HFFc6 (cell line): ENCODE results near the gene PRKG1. TPM values are rescaled to one million over a fixed set of nuclear protein-coding genes. Genes with fewer than 3 reads are reported as not detected.

Experiments used
- DNase-seq: peaks from one replicate; pipeline ENCODE4 v3.0.0-alpha.2; 2018
- H3K27ac Mint-ChIP-seq: 2 replicates; pipeline ENCODE4 v1.8.0; 2020; ENCODE audit warnings: mild to moderate bottlenecking, mixed read lengths
- H3K27me3 Mint-ChIP-seq: 2 replicates; pipeline ENCODE4 v1.8.0; 2021; ENCODE audit warnings: mild to moderate bottlenecking, moderate library complexity, mixed read lengths; ENCODE audit not compliant: insufficient read depth
- H3K36me3 Mint-ChIP-seq: 2 replicates; pipeline ENCODE4 v1.8.0; 2021; ENCODE audit warnings: low read depth, mixed read lengths
- H3K4me1 Mint-ChIP-seq: 2 replicates; pipeline ENCODE4 v1.8.0; 2020; ENCODE audit warnings: low read depth, mixed read lengths
- H3K4me3 Mint-ChIP-seq: 2 replicates; pipeline ENCODE4 v1.8.0; 2020; ENCODE audit warnings: mild to moderate bottlenecking, moderate library complexity, mixed read lengths
- H3K9me3 Mint-ChIP-seq: 2 replicates; pipeline ENCODE4 v1.8.0; 2020; ENCODE audit warnings: mild to moderate bottlenecking, mixed read lengths
- CTCF ChIP-seq: fragments of 200-600 bp; sonication (generic); IDR thresholded peaks from 2 replicates; pipeline ENCODE4 v1.5.0; 2021; ENCODE audit warnings: antibody characterized with exemption, mild to moderate bottlenecking
- total RNA-seq, 6 experiments: library from RNA; stranded (reverse); fragmentation: NEBNext Ultra II Directional; extraction: Animal tissue kit (Norgen Biotek cat#: 25700); gene quantifications; 2 replicates in 1 of 6; 3 replicates in 5 of 6; pipeline ENCODE4 v1.2.3, GENCODE V29; 2021

Gene PRKG1
- total RNA-seq, 6 experiments from 2014 or later: 9.3 to 10.1 (median 9.8) TPM

- DNase-seq: no peak
- no peak overlapping the region for H3K4me3 Mint-ChIP-seq
- TF ChIP-seq CTCF: no peak
- no peaks in the 10 kb centered on the region for H3K36me3 Mint-ChIP-seq
- H3K27me3 Mint-ChIP-seq: no peaks in the 10 kb centered on the region
- H3K27ac Mint-ChIP-seq: no peak overlapping the region
- peaks cover 3% of the 10 kb centered on the region; the same call in 1 of the 2 replicates for H3K9me3 Mint-ChIP-seq
- H3K4me1 Mint-ChIP-seq: no peaks in the 10 kb centered on the region; the same call in 1 of the 2 replicates
Observed at GRCh38 chr10:51767103-51767763, 692.9 kb downstream of the PRKG1 start.

- Mint-ChIP-seq H3K27me3 (no peaks in the 10 kb centered on the region), H3K4me3 (no peak overlapping the region), H3K27ac (no peak overlapping the region)
Observed at GRCh38 chr10:51768886-51769465, 694.7 kb downstream of the PRKG1 start.

GRCh38 chr10:51770709-51771108 lies 696.4 kb downstream of the PRKG1 start:
- H3K27me3 Mint-ChIP-seq: no peaks in the 10 kb centered on the region

More at GRCh38 chr10:51768886-51769465, 694.7 kb downstream of the PRKG1 start:
- H3K9me3 Mint-ChIP-seq: peaks cover 3% of the 10 kb centered on the region; the same call in 1 of the 2 replicates
- TF ChIP-seq CTCF: no peak
- H3K36me3 Mint-ChIP-seq: no peaks in the 10 kb centered on the region
- DNase-seq: no peak
- no peaks in the 10 kb centered on the region; the same call in 1 of the 2 replicates for H3K4me1 Mint-ChIP-seq

GRCh38 chr10:51772387-51772786 lies 698.1 kb downstream of the PRKG1 start:
- no peaks in the 10 kb centered on the region for H3K9me3 Mint-ChIP-seq
- H3K4me1 Mint-ChIP-seq: peaks cover 3% of the 10 kb centered on the region; the same call in 1 of the 2 replicates
- H3K36me3 Mint-ChIP-seq: no peaks in the 10 kb centered on the region
- no peak for DNase-seq
- no peak overlapping the region for H3K4me3 Mint-ChIP-seq
- TF ChIP-seq CTCF: peak; percentile 36; the same call in 1 of the 2 replicates
- no peak overlapping the region for H3K27ac Mint-ChIP-seq
- H3K27me3 Mint-ChIP-seq: no peaks in the 10 kb centered on the region

More at GRCh38 chr10:51770709-51771108, 696.4 kb downstream of the PRKG1 start:
- Mint-ChIP-seq H3K4me3 (no peak overlapping the region), H3K4me1 (no peaks in the 10 kb centered on the region; the same call in 1 of the 2 replicates), H3K36me3 (no peaks in the 10 kb centered on the region), H3K27ac (no peak overlapping the region), H3K9me3 (peaks cover 3% of the 10 kb centered on the region; the same call in 1 of the 2 replicates)
- DNase-seq: no peak
- TF ChIP-seq CTCF: no peak

GRCh38 chr10:51773681-51774080 lies 699.4 kb downstream of the PRKG1 start:
- Mint-ChIP-seq H3K36me3 (no peaks in the 10 kb centered on the region), H3K4me3 (no peak overlapping the region), H3K27me3 (no peaks in the 10 kb centered on the region; the same call in 1 of the 2 replicates), H3K4me1 (peaks cover 7% of the 10 kb centered on the region; the same call in 1 of the 2 replicates), H3K9me3 (no peaks in the 10 kb centered on the region), H3K27ac (no peak overlapping the region)
- DNase-seq: no peak
- no peak for TF ChIP-seq CTCF
